Measurements from ENCODE around the gene HOATZ.

The HOATZ gene

DNA sequence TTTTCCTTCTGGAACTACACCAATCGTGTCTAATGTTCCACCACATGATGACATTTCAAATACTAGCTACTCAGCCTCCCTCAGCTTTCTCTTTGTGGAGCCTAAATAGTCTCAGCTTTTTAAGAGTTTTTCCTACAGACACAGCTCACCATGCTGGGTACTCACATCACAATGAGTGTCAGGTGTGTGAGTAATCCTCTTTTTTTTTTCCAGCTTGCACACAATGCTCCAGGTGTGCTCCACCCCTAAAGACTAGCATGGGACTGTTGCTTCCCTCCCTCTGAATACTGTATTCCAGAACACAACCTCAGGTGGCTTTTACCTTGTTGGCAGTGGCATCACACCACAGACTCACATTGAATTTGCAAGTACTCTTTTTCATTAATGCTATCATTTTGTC is 14.1 kb upstream of the HOATZ start:
- peak; percentile 77 for DNase-seq (ENCODE audit: low read depth)
- TF ChIP-seq, protein P1, sequence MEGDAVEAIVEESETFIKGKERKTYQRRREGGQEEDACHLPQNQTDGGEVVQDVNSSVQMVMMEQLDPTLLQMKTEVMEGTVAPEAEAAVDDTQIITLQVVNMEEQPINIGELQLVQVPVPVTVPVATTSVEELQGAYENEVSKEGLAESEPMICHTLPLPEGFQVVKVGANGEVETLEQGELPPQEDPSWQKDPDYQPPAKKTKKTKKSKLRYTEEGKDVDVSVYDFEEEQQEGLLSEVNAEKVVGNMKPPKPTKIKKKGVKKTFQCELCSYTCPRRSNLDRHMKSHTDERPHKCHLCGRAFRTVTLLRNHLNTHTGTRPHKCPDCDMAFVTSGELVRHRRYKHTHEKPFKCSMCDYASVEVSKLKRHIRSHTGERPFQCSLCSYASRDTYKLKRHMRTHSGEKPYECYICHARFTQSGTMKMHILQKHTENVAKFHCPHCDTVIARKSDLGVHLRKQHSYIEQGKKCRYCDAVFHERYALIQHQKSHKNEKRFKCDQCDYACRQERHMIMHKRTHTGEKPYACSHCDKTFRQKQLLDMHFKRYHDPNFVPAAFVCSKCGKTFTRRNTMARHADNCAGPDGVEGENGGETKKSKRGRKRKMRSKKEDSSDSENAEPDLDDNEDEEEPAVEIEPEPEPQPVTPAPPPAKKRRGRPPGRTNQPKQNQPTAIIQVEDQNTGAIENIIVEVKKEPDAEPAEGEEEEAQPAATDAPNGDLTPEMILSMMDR (IDR thresholded peaks at IDR 0.05; ENCODE audit: insufficient read depth, low read depth, low read length, missing control alignments), result no peak

DNA sequence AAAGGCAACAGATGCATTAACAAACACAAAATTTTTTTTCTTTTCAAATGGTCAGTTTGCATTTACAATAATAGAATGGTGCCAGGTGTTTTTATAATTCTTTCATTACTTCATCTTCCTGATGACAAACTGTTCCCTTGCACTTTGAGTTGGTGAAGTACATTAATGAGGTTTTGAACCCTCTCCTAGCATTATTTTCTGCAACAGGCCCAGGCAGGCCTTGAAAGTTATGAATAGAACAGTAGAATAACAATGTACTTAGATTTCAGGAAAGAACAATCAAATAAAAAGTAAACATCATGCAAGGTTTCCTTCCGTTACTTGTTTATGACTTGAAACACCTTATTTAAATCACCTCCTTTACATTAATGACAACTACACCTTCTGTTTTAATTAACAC is 12.0 kb upstream of the HOATZ start:
- DNase-seq (ENCODE audit: low read depth), result peak; percentile 53
- TF ChIP-seq, protein P1 (IDR thresholded peaks at IDR 0.05; ENCODE audit: insufficient read depth, low read depth, low read length, missing control alignments), result no peak
- no peak overlapping the region for H3K4me3 ChIP-seq (ENCODE audit: low read length)

More for the DNA sequence above, 14.1 kb upstream of the HOATZ start:
- H3K4me3 ChIP-seq (ENCODE audit: low read length), result no peak overlapping the region

DNA sequence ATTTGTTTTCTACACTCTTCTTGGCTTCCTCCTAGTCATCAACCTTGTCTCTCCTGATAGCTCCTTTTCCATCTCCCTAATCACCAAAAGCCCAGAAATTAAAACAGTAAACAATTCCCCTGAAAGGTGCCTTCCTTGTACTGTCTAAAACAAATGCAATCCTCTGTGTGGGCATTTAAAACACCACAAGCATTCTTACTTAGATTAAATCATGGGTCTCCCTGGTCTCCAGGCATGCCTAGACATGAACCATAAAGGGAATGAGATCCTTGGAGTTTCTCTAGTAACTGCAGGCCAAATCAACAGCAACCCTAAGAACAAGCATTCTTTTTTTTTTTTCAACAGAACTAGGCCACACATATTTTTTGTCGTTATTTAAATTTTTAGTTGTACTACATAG is 4.3 kb upstream of the HOATZ start:
- TF ChIP-seq, protein P1 (IDR thresholded peaks at IDR 0.05; ENCODE audit: insufficient read depth, low read depth, low read length, missing control alignments), result no peak
- peak; percentile 95 for DNase-seq (ENCODE audit: low read depth)
- H3K4me3 ChIP-seq (ENCODE audit: low read length), result no peak overlapping the region

DNA sequence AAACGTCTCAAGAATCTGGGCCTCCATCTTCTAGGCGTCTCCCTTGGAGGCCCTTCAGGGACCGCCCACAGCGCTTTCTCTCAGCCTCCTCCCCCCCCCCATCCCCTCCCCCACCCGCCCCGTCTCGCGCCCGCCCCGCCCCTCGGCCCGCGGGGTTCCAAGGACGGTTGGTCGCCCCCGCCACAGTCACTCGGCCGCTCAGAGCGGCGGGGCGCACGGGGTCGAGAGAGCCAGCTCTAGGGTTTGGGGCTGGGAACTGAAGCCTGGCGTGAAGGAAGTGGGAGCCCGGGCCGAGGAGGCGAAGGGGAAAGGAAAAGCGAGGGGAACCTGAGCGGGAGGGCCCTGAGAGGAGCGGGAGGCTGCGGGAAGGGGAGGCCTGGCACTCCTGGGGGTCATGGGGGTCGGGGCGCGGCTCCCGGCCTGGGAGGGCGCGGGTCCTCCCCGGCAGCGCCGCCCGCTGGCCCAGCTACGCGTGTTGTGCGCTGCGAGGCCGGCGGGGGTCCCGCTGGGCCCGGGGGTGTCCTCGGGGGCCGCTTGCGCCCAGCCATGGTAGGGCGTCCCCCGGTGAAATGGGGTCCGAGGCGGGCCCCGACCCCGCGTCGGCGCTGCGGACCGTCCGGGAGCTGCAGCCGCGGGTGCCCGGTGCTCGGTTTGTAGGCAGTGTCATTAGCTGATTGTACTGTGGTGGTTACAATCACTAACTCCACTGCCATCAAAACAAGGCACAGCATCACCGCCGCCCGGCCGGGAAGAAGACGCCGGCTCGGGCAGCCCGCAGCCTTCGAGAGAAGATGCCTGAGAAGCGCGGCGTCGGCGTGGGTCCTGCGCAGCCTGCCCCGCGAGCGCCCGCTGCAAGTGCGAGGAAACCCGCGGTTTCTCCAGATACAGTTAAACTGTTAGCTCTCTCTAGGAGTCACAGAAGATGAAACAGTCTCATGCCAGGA is 2.0 kb upstream of the HOATZ start, which contains the start of gene BTG4:
TSS of gene BTG4 (minus strand) at position 91 of the 944 bp plus-strand sequence. CDS start 13,610 bp downstream, outside the sequence.
- peak; percentile 13 for DNase-seq (ENCODE audit: low read depth)
- TF ChIP-seq, protein P1 (IDR thresholded peaks at IDR 0.05; ENCODE audit: insufficient read depth, low read depth, low read length, missing control alignments), result no peak
- peak within 1 kb of the TSS; percentile 39 for H3K4me3 ChIP-seq (ENCODE audit: low read length)

DNA sequence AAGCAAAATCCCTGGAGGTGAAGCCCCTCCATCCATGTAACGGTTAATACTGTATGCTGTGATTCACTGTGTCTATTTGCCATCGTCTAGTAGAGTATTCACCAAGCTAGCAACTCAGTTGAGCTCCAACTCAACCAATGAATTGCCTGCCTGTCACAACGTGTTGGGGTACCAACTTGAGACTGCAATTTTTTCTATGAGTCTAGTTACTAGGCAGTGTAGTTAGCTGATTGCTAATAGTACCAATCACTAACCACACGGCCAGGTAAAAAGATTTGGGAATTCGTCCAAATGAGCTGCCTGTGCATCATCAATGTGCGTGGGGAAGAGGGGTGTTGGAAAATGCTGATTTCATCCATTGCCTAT is 1.4 kb upstream of the HOATZ start:
- H3K4me3 ChIP-seq (ENCODE audit: low read length), result no peak overlapping the region
- peak; percentile 86 for DNase-seq (ENCODE audit: low read depth)
- TF ChIP-seq, protein P1 (IDR thresholded peaks at IDR 0.05; ENCODE audit: insufficient read depth, low read depth, low read length, missing control alignments), result no peak

DNA sequence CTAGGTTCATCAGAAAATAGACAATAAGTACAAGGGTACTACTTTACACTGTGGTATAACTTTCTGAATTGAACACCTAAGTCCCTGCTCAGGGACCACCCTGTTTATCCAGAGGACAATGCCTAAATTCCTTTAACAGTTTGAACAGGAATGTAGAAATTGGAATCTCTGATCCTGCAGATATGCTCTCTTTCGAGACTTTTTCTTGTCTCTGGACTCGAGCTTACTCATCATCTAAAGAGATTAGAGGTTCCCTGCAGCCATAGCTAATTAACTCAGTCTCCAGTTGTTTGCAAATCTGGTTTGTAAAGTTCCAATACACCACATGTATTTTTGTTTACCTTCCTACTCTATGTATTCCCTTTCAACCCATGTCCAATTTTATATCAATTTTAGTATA is 1.0 kb downstream of the HOATZ start:
- H3K4me3 ChIP-seq (ENCODE audit: low read length), result no peak overlapping the region
- no peak for DNase-seq (ENCODE audit: low read depth)
- TF ChIP-seq, protein P1 (IDR thresholded peaks at IDR 0.05; ENCODE audit: insufficient read depth, low read depth, low read length, missing control alignments), result no peak
